GM23338 (cell line): ENCODE data around the gene TMEM94.

Experiments
- CREB1 ChIP-seq: fragments of 250-450 bp; sonication (Bioruptor Pico); IDR thresholded peaks from 2 replicates; pipeline ENCODE4 v1.5.0; 2020; ENCODE audit warnings: low read depth, mild to moderate bottlenecking, moderate library complexity
- CTCF ChIP-seq, 2 experiments: fragments of 200-600 bp in 1 of 2; sonication (generic) in 1 of 2; conservative IDR thresholded peaks; 2 replicates each; pipeline versions ENCODE4 v1.5.1 to v1.6.1; 2016 to 2017; ENCODE audit warnings: antibody characterized with exemption in 2 of 2, low read depth in 2 of 2, mild to moderate bottlenecking in 2 of 2, moderate library complexity in 1 of 2
- ETS1 ChIP-seq: IDR thresholded peaks from 2 replicates; pipeline ENCODE4 v1.6.1; 2016; ENCODE audit warnings: antibody characterized with exemption
- EZH2 ChIP-seq: fragments of 200-600 bp; sonication (generic); IDR thresholded peaks from one replicate; pipeline ENCODE4 v1.8.0; 2017; ENCODE audit warnings: antibody characterized with exemption, mild to moderate bottlenecking, low read depth; ENCODE audit not compliant: unreplicated experiment
- EZH2phosphoT487 ChIP-seq: fragments of 200-600 bp; sonication (generic); IDR thresholded peaks from one replicate; pipeline ENCODE4 v1.8.1; 2018; ENCODE audit warnings: antibody characterized with exemption; ENCODE audit not compliant: unreplicated experiment
- JUNB ChIP-seq: IDR thresholded peaks from one replicate; pipeline ENCODE4 v1.6.1; 2016; ENCODE audit warnings: antibody characterized with exemption; ENCODE audit not compliant: unreplicated experiment
- NANOG ChIP-seq: IDR thresholded peaks from 2 replicates; pipeline ENCODE4 v1.6.1; 2016; ENCODE audit warnings: antibody characterized with exemption, borderline replicate concordance
- POLR2AphosphoS5 ChIP-seq: IDR thresholded peaks from 2 replicates; pipeline ENCODE4 v1.6.1; 2016; ENCODE audit warnings: antibody characterized with exemption, low read depth
- REST ChIP-seq: IDR thresholded peaks from one replicate; pipeline ENCODE4 v1.6.1; 2018; ENCODE audit warnings: antibody characterized with exemption; ENCODE audit not compliant: unreplicated experiment
- ZNF114 ChIP-seq: fragments of 250-450 bp; sonication (Bioruptor Pico); IDR thresholded peaks from 2 replicates; pipeline ENCODE4 v1.5.0; 2020; ENCODE audit warnings: mild to moderate bottlenecking, moderate library complexity

GRCh38 chr17:75506134-75506533 lies 49.7 kb downstream of the TMEM94 start:
- TF ChIP-seq POLR2AphosphoS5 (no peak), CTCF (conservative IDR thresholded peaks at IDR 0.05; ENCODE audit: low read depth in 2 of 2) (no peak), EZH2 (no peak), ZNF114 (CRISPR knock-in tag) (no peak), JUNB (no peak), EZH2phosphoT487 (no peak), REST (no peak), NANOG (no peak), CREB1 (CRISPR knock-in tag) (no peak), ETS1 (no peak)
